Hematopoietic multipotent progenitor cell treated with erythropoietin and hydrocortisone succinate and interleukin-3 and kit ligand, for 4 days (in vitro differentiated cells): Measurements from ENCODE around the gene PLA2G12A.

ENCODE experiments used
- DNase-seq: peaks from one replicate; pipeline ENCODE4 v3.0.0-alpha.2; 2015

The PLA2G12A gene

GRCh38 chr4:109729718-109730618 lies at the start of gene PLA2G12A:
PLA2G12A (minus strand) TSS chr4:109730070; CDS start chr4:109729809, 261 bp downstream.
- peak; percentile 83 for DNase-seq

GRCh38 chr4:109764789-109765402 lies 35.0 kb upstream of the PLA2G12A start:
- no peak for DNase-seq

GRCh38 chr4:109764376-109764775 lies 34.5 kb upstream of the PLA2G12A start:
- no peak for DNase-seq

- no peak for DNase-seq
Measured at GRCh38 chr4:109760682-109761081, 30.8 kb upstream of the PLA2G12A start.

DNA sequence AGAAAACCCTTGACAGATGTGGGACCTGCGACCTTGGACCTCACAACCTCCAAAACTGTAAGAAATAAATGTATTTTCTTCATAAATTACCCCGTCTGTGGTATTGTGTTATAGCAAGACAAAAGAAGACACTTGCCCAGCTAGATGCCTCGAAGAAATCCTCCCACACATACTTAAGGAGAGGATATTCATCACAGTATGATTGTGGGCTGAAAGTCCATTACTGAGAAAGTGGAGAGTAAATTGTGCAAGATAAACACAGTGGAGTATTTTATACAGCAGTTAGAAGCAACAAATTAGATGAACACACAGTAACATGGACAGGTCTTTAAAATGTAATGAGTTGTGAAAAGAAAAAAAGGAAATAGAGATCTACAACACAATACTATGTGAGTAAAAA lies 25.8 kb upstream of the PLA2G12A start:
- DNase-seq, result no peak

- DNase-seq, result no peak
Measured at GRCh38 chr4:109754093-109754857, 24.4 kb upstream of the PLA2G12A start.

DNA sequence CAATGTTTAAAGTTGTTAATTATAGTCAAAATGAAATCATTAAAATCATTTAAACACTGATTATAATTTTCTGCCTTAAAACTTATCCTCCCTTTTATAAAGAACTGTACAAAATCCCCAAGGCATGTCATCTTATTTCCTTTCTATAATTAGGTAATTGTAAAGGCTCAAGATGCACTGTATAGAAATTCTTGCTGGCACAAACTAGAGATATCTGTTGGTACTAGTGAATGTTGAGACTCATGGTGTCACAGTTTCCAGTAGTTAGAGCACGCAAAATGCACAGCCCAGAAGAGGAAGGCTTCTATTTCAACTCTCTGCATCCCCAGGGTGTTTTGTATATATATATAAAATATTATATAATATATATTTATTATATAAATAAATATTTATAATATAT lies 22.7 kb upstream of the PLA2G12A start:
- DNase-seq, result peak; percentile 47

GRCh38 chr4:109751852-109752251 lies 22.0 kb upstream of the PLA2G12A start:
- DNase-seq, result no peak

DNA sequence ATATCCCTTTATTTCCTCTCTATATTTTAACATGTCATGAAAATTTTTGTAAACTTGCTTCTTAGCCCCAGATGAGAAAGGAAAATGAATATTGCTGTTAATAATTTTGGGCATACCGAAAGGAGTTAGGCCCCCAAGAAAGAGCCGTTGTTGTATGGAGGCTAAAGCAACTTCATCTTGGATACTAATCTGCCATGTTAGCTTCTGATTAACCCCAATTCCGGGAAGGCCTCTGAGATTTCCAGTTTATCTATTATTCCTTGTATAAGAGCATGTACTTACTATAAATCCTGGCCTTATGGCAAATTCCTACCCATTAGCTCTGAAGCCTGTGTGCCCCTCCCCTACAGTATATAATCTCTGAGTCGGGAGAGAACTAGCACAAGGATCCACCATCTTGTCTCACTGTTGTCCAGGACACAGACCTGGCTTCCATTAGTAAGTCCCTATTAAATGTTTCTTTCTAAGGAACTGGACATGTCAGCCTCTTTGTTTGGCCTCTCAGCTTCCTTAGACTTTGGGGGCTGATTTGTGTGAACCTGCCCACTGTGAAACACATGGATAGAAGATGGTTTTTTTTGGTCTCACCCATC lies 20.9 kb upstream of the PLA2G12A start:
- no peak for DNase-seq

DNA sequence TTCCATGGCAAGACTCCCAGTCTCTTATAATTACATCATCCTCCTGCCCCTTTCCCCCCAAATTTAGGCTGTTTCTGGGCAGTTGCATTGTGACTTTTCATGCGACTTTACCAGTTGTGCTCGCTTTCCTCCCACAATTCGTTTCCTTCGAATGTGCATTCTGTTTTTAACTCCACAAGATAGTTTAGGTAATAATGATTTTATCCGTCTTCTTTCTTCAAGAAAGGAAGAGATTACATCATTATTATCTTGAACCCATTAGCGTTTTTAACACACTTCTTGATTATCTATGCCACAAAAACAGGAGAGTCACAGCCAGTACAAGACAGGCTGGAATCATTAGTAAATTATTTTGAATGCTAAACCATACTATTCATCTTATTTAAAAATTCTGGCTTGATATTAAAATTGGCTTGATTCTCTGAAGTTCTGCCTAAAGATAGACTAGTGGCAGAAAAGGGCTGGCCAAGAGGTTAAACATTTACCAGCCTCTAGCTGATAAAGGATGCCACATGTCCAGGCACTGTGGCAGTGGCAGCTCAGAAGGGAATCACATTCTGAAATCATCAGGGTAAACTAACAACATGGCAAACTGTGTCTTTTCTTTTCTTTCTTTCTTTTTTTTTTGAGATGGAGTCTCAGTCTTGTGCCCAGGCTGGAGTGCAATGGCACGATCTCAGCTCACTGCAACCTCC lies 19.7 kb upstream of the PLA2G12A start:
- no peak for DNase-seq

DNA sequence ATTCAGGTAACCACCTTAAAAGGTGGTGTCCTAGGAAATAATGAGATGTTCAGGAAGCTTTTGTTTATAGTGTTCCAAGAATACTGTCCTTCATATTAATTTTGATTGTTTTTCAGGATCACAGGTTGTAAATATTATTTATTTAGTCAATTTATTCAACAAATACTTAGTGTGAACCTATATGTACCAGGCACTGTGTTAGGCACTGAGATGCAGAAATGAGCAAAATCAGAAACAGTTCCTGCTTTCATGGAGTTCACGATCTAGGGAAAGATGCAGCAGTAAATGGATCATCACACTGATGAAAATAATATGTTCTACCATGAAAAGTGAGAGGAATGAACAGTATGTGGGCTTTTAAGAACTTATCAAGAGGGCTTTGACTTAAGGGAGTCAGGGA lies 18.2 kb upstream of the PLA2G12A start:
- DNase-seq, result no peak

GRCh38 chr4:109746728-109747127 lies 16.9 kb upstream of the PLA2G12A start:
- DNase-seq, result no peak

- DNase-seq, result no peak
Measured at GRCh38 chr4:109745830-109746229, 16.0 kb upstream of the PLA2G12A start.

- DNase-seq, result no peak
Measured at GRCh38 chr4:109739547-109739946, 9.7 kb upstream of the PLA2G12A start.

DNA sequence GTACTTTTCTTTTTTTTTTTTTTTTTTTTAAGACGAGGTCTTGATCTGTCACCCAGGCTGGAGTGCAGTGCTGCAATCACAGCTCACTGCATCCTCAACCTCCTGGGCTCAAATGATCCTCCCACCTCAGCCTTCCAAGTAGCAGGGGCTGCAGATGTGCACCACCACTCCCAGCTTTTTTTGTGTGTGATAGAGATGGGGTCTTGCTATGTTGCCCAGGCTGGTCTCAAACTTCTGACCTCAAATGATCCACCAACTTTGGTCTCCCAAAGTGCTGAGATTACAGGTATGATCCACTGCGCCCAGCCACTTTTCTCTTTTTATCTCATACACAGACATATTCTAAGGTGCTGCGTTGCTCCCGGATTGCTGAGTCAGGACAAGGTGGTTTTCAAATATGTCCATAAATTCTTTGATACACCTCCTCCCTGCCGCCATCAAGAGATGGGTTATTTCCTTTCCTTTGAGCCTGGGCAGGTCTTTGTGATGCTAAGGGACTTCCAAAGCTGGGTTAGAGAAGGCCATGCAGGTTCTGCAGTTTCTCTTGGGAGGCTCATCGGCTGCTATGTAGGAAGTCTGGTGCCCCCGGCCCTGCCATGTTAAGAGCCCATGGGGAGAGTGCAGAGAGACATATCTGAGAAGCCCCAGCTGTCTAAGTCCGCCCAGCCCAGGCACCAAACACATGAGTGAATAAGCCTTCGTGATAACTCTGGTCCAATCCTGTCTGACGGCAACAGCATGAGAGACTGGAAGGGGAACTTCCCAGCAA lies 8.4 kb upstream of the PLA2G12A start:
- DNase-seq, result no peak

DNA sequence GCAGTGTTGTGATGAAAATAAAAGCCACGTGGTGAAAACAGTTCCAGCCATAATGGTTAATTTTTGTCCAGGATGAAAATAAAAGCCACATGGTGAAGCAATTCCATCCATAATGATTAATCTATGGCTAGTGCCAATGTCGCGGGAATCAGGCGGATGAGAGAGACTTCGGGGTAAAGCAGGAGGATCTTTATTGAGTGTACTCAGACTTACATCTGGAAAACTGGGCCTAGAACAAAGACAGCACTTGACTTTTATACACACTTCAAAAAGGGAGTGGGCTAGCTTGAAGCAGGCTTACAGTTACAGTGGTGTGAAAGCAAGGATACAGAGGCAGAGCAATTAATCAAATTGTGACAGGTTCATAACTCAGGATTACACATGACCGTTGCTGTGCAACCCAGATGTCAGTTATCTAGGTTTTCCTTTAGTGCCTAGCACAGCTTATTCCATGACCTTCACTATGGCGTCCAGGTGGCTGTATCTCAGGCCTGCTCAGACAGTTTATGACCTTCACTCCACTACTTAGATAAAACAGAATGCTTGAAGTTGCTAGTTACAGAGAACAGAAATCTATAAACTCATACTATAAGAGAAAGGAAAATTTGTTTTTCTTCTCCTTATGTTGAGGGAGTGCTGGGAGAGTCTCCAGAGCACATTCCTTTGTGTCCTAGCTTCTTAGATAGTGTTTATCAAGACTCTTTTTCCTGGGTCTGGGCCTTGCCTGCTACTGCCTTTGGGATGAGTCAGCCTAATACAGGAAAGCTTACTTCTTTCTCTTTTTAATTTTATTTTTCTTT lies 5.9 kb upstream of the PLA2G12A start:
- no peak for DNase-seq

- no peak for DNase-seq
Measured at GRCh38 chr4:109733728-109734127, 3.9 kb upstream of the PLA2G12A start.

DNA sequence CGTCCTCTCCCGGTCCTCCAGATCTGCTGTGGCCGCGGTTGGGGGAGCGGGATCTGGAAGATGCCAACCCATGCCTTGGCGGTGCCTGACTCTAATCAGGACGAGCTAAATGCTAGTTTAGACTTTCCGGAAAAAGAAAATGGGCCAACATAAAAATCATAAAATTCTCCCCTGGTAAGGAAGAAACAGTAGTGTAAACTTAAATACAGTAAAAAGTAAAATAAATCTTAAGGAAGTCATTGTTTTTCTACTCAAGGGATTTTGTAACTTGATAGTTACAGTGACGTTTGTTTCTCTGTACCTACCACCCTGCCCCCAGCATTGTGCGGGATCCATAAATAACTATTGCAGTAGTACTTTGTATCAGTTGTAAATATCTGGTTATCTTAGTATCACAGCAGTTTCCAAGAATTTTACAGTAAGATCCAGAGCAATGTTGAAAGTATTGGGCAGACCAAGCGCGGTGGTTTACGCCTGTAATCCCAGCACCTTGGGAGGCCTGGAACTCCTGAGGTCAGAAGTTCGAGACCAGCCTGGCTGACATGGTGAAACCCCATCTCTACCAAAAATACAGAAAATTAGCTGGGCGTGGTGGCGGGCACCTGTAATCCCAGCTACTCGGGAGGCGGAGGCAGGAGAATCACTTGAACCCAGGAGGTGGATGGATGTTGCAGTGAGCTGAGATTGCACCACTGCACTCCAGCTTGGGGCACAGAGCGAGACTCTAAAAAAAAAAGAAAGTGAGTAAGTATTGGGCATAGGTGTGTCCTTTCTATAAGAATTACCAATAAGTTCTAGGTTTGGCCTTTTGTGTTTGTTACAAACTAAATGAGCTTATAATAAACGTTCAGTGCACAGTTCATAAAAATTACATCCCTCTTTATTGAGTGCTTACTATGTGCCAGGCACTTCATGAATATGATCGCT lies 1.0 kb upstream of the PLA2G12A start:
- DNase-seq, result peak; percentile 27

DNA sequence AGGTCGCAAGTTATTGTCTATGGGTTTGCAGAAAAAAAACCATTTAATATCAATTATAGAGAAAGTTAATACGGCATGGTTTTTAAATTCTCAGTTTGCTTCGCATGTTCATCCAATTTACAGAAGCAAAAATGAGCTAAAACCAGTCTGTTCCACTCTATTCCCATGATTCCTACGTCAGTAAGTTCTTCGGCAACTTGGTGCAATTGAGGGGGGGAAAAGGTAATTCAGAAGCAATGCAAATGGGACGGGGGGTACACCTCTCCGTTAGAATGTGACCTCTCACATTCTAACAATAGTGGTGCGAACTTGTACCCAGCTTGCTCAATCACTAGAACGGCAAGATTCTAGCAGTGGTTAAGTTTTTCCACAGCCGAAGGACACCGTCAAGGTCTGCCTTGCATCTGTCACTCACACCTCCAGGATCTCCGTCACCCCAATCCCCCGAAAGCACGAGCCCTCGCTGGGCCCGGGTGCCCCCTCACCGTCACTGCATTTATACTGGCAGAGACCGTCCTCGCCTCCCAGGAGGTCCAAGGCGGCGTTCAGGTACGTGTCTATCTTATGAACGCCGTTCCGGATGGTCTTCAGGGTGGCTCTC lies 653 bp downstream of the PLA2G12A start:
- DNase-seq, result peak; percentile 50
